Mesendoderm (in vitro differentiated cells): ENCODE measurements around the gene TLE4.
A peak's percentile ranks its signal among the peaks of the same experiment; 100 is the strongest.

Experiments
- DNase-seq: peaks from one replicate; pipeline ENCODE4 v3.0.0; 2013
- H2AK5ac ChIP-seq: 2 replicates; pipeline ENCODE4 v1.6.1; 2013; ENCODE audit warnings: low read length, inconsistent platforms
- H2BK120ac ChIP-seq: 2 replicates; pipeline ENCODE4 v1.6.1; 2013; ENCODE audit warnings: low read depth, mild to moderate bottlenecking, low read length, moderate library complexity, mixed read lengths
- H2BK15ac ChIP-seq: replicated peaks from 2 replicates; pipeline ENCODE4 v1.6.1; 2013; ENCODE audit warnings: low read depth, mild to moderate bottlenecking, moderate library complexity
- H2BK5ac ChIP-seq: 2 replicates; pipeline ENCODE4 v1.6.1; 2013; ENCODE audit warnings: low read length, inconsistent platforms
- H3K18ac ChIP-seq: 2 replicates; pipeline ENCODE4 v1.6.1; 2013; ENCODE audit warnings: mild to moderate bottlenecking, low read length, mixed read lengths
- H3K23ac ChIP-seq: one replicate; pipeline ENCODE4 v1.6.1; 2013; ENCODE audit warnings: low read length
- H3K27ac ChIP-seq: 2 replicates; pipeline ENCODE4 v1.5.1; 2013; ENCODE audit warnings: low read depth, mild to moderate bottlenecking, inconsistent platforms, low read length, moderate library complexity
- H3K27me3 ChIP-seq: 2 replicates; pipeline ENCODE4 v1.6.1; 2013; ENCODE audit warnings: low read length, control low read depth, mild to moderate bottlenecking, inconsistent platforms; ENCODE audit not compliant: insufficient read depth, poor library complexity
- H3K36me3 ChIP-seq: 2 replicates; pipeline ENCODE4 v1.6.1; 2013; ENCODE audit warnings: low read length, inconsistent platforms; ENCODE audit not compliant: control insufficient read depth, insufficient read depth
- H3K4ac ChIP-seq: one replicate; pipeline ENCODE4 v1.6.1; 2013; ENCODE audit warnings: low read depth, mild to moderate bottlenecking, low read length, moderate library complexity
- H3K4me1 ChIP-seq: 2 replicates; pipeline ENCODE4 v1.6.1; 2013; ENCODE audit warnings: low read depth, low read length, inconsistent platforms; ENCODE audit not compliant: control insufficient read depth
- H3K4me2 ChIP-seq: 2 replicates; pipeline ENCODE4 v1.6.1; 2013; ENCODE audit warnings: low read length
- H3K4me3 ChIP-seq: 2 replicates; pipeline ENCODE4 v1.5.1; 2013; ENCODE audit warnings: mild to moderate bottlenecking, low read length
- H3K56ac ChIP-seq: one replicate; pipeline ENCODE4 v1.6.1; 2013; ENCODE audit warnings: low read length
- H3K79me1 ChIP-seq: 2 replicates; pipeline ENCODE4 v1.6.1; 2013; ENCODE audit warnings: low read length, inconsistent platforms
- H3K79me2 ChIP-seq: 2 replicates; pipeline ENCODE4 v1.6.1; 2013; ENCODE audit warnings: mild to moderate bottlenecking, low read length; ENCODE audit not compliant: control insufficient read depth, insufficient read depth
- H3K9ac ChIP-seq: 2 replicates; pipeline ENCODE4 v1.6.1; 2013; ENCODE audit warnings: low read length, inconsistent platforms
- H4K5ac ChIP-seq: one replicate; pipeline ENCODE4 v1.6.1; 2013; ENCODE audit warnings: low read length
- H4K8ac ChIP-seq: one replicate; pipeline ENCODE4 v1.6.1; 2013; ENCODE audit warnings: low read depth, mild to moderate bottlenecking, control low read depth, low read length, moderate library complexity
- WGBS: extraction: QIAGEN DNeasy Blood & Tissue Kit; methylation state at CpG from one replicate; pipeline ENCODE4 v1.1.7; 2013; ENCODE audit warnings: low lambda C conversion rate, missing lambda C conversion rate; ENCODE audit not compliant: insufficient coverage; ENCODE audit errors: extremely low coverage; 5-methylcytosine and 5-hydroxymethylcytosine counted together

TLE4 gene

DNA sequence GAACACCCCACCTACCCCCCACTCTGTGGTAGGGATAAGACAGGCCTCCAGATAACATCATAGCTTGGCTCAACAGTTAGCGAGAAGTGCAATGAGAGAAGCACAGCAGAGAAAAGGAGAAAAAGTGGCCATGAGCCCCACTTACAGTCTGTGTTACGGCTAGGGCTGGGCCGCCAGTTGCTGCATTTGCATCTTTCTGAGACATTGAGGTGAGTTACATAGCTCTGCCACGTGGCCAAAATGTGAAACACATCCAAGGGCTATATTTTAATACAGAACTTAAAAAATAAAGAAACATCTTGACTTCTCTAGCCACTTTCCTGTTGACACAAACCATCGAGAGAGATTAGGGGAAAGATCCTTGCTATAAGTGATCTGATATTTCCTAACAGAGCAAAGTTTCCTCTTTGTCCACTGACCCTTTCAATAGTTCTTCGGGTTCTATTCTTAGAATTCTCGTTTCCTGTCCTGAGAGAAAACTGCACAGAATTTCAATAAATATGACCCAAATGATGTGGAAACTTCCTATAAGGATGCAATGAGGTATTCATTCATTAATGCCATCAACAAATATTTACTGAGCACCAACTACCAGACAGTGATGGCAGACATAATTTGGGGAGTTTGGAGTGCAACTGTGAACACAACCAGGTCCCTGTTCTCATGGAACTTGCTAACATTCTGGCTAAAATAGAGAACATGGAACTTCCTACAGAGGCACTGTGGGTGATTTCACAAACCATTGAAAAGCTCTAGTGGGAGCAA lies 3.2 kb upstream of the TLE4 start:
- Histone ChIP-seq H3K4me3 (no peak overlapping the region), H2BK120ac (no peak overlapping the region), H3K4ac (no peak overlapping the region), H3K9ac (no peak overlapping the region), H3K79me2 (peaks cover 2% of the 10 kb centered on the region), H3K27ac (no peak overlapping the region), H3K23ac (no peak overlapping the region), H3K18ac (no peak overlapping the region), H3K79me1 (no peaks in the 10 kb centered on the region), H3K36me3 (no peaks in the 10 kb centered on the region), H3K27me3 (no peaks in the 10 kb centered on the region), H3K4me2 (no peak overlapping the region), H2AK5ac (no peak overlapping the region), H3K56ac (no peak overlapping the region), H4K5ac (no peak overlapping the region), H2BK5ac (no peak overlapping the region), H3K4me1 (no peaks in the 10 kb centered on the region), H4K8ac (no peak overlapping the region), H2BK15ac (no peak overlapping the region)
- no peak for DNase-seq
- WGBS, result no CpG with 5 or more reads among the region's 7 CpGs

DNA sequence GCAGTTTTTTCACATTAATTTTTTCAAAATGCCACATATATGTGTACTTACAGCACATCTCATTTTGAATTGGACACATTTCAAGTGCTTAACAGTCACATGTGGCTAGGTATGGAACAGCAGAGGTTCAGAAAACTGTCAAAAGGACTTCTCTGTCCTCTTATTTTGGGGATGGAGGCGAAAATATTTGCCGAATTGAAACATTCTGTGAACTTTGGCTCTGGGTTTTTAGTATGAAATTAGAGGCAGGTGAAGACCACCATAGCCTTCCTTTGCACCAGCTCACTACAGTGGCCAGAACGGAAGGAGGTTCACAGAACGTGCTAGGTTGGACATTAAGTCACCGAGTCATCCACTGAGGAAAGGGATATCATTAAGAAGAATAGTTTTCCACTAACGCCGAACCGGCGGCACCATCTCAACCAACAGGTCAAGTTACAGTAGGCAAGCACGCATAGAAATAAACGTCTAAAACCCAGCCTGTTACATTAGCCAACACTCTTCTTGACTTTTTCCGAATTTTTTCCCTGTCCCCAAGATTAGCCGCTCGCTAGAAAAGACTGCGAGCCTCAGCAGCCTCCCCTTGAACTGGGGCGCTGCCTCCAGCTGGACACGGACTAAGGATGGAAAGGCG lies 1.8 kb upstream of the TLE4 start:
- H2BK15ac ChIP-seq, result no peak overlapping the region
- peak overlapping the region; percentile 63 for H2BK120ac ChIP-seq
- no peak overlapping the region for H3K23ac ChIP-seq
- peak overlapping the region; percentile 95 for H3K9ac ChIP-seq
- peak overlapping the region; percentile 97 for H3K27ac ChIP-seq
- H3K79me2 ChIP-seq, result peaks cover 12% of the 10 kb centered on the region
- no peaks in the 10 kb centered on the region for H3K27me3 ChIP-seq
- H4K5ac ChIP-seq, result no peak overlapping the region
- peak overlapping the region; percentile 63 for H3K4me2 ChIP-seq
- no peaks in the 10 kb centered on the region for H3K36me3 ChIP-seq
- H3K79me1 ChIP-seq, result peaks cover 2% of the 10 kb centered on the region
- H3K4me1 ChIP-seq, result peaks cover 2% of the 10 kb centered on the region
- peak overlapping the region; percentile 82 for H3K18ac ChIP-seq
- H3K4ac ChIP-seq, result no peak overlapping the region
- H3K4me3 ChIP-seq, result peak overlapping the region; percentile 65
- DNase-seq, result no peak
- H3K56ac ChIP-seq, result peak overlapping the region; percentile 92
- peak overlapping the region; percentile 88 for H2BK5ac ChIP-seq
- WGBS, result no CpG with 5 or more reads among the region's 18 CpGs
- no peak overlapping the region for H2AK5ac ChIP-seq
- H4K8ac ChIP-seq, result no peak overlapping the region

DNA sequence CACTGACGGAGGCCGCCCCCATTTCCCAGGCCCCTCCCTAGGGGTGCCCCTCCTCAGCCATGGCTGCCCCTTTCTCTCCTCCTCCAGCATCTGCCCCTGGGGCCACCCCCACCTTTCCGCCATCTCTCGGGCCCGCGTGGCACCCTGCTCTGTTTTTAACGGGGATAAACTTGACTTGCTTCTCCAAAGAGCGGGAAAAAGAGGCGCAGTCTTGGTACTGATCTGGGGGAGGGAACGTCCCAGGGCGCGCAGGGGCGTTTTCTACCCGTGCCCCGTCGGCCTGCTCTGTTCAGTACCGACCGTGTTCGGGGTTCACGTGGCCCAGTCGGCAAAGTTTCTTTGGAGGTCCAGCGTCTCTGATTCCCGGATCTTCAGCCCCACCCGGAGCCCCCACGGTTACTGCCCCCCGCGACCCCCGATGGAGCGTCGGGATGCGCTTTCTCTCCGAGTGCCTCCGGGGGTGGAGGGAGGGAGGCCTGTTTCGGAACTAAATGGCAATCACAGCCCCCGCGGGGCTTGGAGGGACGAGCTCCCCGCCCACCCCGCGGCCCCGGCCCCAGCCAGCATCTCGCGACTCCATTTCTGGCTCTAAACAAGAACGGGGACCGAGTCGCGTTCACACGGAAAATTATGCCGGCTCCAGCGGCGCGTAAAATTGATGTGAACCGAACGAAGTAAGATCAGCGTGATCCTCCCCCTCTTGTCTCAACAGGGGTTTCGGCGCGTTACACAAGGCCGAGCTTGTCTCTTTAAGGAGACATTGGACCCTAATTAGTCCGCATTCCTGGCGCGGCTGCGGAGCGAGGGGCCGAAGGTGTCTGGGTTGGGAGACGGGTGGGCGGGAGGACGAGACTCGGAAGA lies 1.1 kb upstream of the TLE4 start:
- H2BK120ac ChIP-seq, result peak overlapping the region; percentile 63
- peak overlapping the region; percentile 95 for H3K9ac ChIP-seq
- H3K27me3 ChIP-seq, result no peaks in the 10 kb centered on the region
- H3K18ac ChIP-seq, result peak overlapping the region; percentile 82
- H3K56ac ChIP-seq, result peak overlapping the region; percentile 92
- H4K5ac ChIP-seq, result no peak overlapping the region
- peaks cover 2% of the 10 kb centered on the region for H3K4me1 ChIP-seq
- peak; percentile 71 for DNase-seq
- peaks cover 12% of the 10 kb centered on the region for H3K79me2 ChIP-seq
- peak overlapping the region; percentile 99 for H3K4ac ChIP-seq
- no peak overlapping the region for H2AK5ac ChIP-seq
- peak overlapping the region; percentile 88 for H2BK5ac ChIP-seq
- H3K4me2 ChIP-seq, result peak overlapping the region; percentile 85
- peaks cover 2% of the 10 kb centered on the region for H3K79me1 ChIP-seq
- H3K36me3 ChIP-seq, result no peaks in the 10 kb centered on the region
- WGBS, result no CpG with 5 or more reads among the region's 69 CpGs
- peak overlapping the region; percentile 59 for H2BK15ac ChIP-seq
- H3K27ac ChIP-seq, result peak overlapping the region; percentile 97
- H3K4me3 ChIP-seq, result peak overlapping the region; percentile 78
- no peak overlapping the region for H4K8ac ChIP-seq
- peak overlapping the region; percentile 94 for H3K23ac ChIP-seq

DNA sequence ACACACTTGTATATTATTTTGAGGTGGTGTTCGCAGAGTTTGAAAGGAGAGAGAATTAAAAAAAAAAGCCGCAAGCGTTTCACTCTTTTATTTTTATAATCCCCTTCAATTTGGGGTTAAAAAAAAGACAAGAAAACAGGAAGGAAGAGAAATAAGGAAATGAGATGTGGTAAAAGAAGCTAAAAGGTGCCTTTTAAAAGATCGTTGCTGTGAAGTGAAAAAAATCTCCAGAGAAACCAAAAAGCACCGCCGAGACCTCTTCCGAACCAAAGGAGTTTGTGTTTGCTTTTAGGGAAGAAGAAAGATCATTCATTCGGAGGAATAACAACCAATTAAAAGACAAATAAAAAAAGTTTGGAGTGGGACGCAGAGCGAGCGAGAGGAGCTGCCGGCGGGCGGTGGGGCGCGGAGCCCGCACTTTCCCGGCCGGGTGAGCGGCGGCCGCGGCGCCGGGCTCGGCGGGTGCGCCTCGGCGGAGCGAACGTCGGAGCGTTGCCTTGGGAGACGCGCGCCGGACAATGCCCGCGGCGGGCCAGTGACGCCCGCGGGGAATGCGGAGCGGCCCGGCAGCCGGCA lies 355 bp downstream of the TLE4 start:
- Histone ChIP-seq H3K79me1 (peaks cover 2% of the 10 kb centered on the region), H3K79me2 (peaks cover 12% of the 10 kb centered on the region), H3K27ac (peak overlapping the region; percentile 81), H3K18ac (peak overlapping the region; percentile 75), H3K4me1 (peaks cover 2% of the 10 kb centered on the region), H3K36me3 (no peaks in the 10 kb centered on the region), H2BK15ac (no peak overlapping the region), H3K4me2 (peak overlapping the region; percentile 50), H3K4ac (peak overlapping the region; percentile 85), H4K5ac (no peak overlapping the region), H3K27me3 (no peaks in the 10 kb centered on the region), H2BK120ac (peak overlapping the region; percentile 45), H3K56ac (peak overlapping the region; percentile 88), H2BK5ac (no peak overlapping the region), H4K8ac (peak overlapping the region; percentile 83), H3K23ac (no peak overlapping the region), H3K4me3 (peak overlapping the region; percentile 86), H2AK5ac (no peak overlapping the region), H3K9ac (peak overlapping the region; percentile 79)
- no CpG with 5 or more reads among the region's 48 CpGs for WGBS
- DNase-seq, result no peak

DNA sequence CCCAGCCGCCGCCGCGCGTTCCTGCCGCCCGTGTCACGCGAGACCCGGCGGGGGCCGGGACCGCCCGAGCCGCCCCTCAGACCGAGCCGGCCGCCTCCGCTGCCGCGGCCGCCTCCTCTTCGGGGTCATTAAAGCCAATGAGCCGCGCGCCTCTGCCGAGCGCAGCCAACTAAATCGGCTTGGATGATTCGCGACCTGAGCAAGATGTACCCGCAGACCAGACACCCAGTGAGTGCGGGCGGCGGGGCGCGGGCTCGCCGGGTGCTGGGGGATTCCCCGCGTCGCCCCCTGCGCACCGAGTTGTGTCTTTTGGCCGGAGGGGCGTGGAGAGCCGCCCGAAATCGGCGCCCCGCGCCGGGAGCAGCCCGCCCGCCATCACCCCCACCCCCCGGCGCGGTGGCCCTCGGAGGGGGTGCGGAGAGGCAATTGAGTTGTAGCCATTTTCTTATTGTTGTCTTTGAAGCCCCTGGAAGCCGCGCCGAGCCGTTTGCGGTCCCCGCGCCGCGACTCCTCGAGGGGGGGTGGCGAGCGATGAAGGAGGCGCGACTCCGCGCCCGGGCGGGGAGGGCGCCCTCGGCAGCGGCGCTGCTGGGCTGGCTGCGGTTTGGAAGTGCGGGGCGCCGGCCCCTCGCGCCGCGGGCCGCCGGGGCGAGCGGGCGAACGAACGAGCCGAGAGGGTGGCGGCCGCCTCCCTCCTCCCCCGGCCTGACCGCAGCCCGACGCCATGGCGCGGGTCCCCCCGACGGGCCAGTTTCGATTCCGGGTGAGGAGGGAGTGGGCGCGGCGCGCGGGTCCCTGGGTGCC lies 1.0 kb downstream of the TLE4 start:
- peaks cover 12% of the 10 kb centered on the region for H3K79me2 ChIP-seq
- peak overlapping the region; percentile 80 for H3K23ac ChIP-seq
- peak overlapping the region; percentile 91 for H2BK120ac ChIP-seq
- peak overlapping the region; percentile 88 for H3K56ac ChIP-seq
- H2BK15ac ChIP-seq, result no peak overlapping the region
- peaks cover 2% of the 10 kb centered on the region for H3K79me1 ChIP-seq
- peak overlapping the region; percentile 79 for H3K9ac ChIP-seq
- H3K27me3 ChIP-seq, result no peaks in the 10 kb centered on the region
- H3K18ac ChIP-seq, result peak overlapping the region; percentile 75
- peak overlapping the region; percentile 85 for H3K4ac ChIP-seq
- no peaks in the 10 kb centered on the region for H3K36me3 ChIP-seq
- no peak overlapping the region for H2BK5ac ChIP-seq
- H3K4me2 ChIP-seq, result peak overlapping the region; percentile 20
- H4K5ac ChIP-seq, result no peak overlapping the region
- H3K4me1 ChIP-seq, result peaks cover 2% of the 10 kb centered on the region
- no peak overlapping the region for H2AK5ac ChIP-seq
- peak overlapping the region; percentile 94 for H4K8ac ChIP-seq
- H3K27ac ChIP-seq, result peak overlapping the region; percentile 81
- WGBS, result no CpG with 5 or more reads among the region's 115 CpGs
- H3K4me3 ChIP-seq, result peak overlapping the region; percentile 86
- peak; percentile 65 for DNase-seq
